ENCODE data around the gene SHOC2. TPM values are rescaled to one million over a fixed set of nuclear protein-coding genes. Genes with fewer than 3 reads are reported as not detected.

SHOC2 gene
- total and polyA plus RNA-seq, 7 donors, result 21.4 to 74.5 (median 52.5) TPM

DNA sequence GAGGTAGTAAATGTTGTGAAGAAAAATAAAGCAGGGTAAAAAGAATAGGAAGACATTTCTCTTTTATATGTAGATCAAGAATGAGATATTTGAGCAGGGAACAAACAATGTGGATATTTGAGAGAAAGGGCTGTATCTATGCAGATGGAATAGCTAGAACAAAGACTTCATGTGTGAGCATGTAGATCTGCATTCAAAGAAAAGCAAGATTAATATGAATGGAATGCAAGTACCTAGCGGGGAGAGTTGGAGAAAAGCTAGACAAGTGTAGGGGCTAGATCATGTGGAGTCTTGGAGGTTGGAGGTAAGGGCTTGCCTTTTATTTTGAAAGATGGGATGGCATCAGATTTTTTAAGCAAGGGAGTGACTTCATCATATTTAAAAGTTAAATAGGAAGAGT, 27.1 kb downstream of the SHOC2 start:
- 93 to 96% methylated on average over 1 of the region's 1 CpG for WGBS, 2 donors
- Histone ChIP-seq H3K9me3 (no peaks in the 10 kb centered on the region), H3K27ac (no peak overlapping the region), H3K4me1 (peaks cover 0 to 47% (median 33%) of the 10 kb centered on the region in 4 donors), H3K27me3 (no peaks in the 10 kb centered on the region), H3K4me3 (no peak overlapping the region), H3K36me3 (no peaks in the 10 kb centered on the region)
- no peak for DNase-seq
- intact Hi-C loops (cut with DNase I), result no loop called here
- no peak for TF ChIP-seq POLR2A (IDR thresholded peaks at IDR 0.05)
- TF ChIP-seq POLR2AphosphoS5 (IDR thresholded peaks at IDR 0.05), result no peak
- no peak for TF ChIP-seq EP300 (IDR thresholded peaks at IDR 0.05)
- TF ChIP-seq CTCF (IDR thresholded peaks at IDR 0.05), result no peak

DNA sequence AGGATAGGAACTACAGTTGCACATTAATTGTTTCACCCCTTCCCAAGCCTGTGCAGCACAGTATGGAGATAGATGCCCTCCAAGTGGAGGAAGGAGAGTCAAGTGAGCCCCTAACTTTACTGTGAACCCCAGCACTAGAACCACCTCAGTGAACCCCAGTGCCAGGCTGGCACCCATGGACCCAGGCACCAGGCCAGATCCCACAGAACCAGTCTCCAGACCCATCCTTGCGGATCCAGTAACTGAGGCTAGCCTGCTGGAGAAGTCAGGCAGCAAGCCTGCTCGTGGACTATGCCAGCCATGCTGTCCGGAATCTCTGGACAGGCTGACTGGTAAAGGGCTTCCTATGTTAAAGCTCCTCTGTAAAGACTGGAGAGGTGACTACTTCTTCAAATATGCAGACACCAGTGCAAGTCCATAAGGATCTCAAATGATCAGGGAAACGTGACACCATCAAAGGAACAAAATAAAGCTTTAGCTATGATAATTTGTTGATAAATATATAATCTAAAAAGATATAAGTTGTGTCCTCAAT, 27.7 kb downstream of the SHOC2 start:
- peaks cover 0 to 47% (median 33%) of the 10 kb centered on the region in 4 donors for H3K4me1 ChIP-seq
- H3K9me3 ChIP-seq, result no peaks in the 10 kb centered on the region
- intact Hi-C loops (cut with DNase I), result no loop called here
- no peak for DNase-seq
- H3K27me3 ChIP-seq, result no peaks in the 10 kb centered on the region
- H3K36me3 ChIP-seq, result no peaks in the 10 kb centered on the region
- no peak overlapping the region for H3K4me3 ChIP-seq
- no peak for TF ChIP-seq EP300 (IDR thresholded peaks at IDR 0.05)
- 83 to 86% methylated on average over 4 of the region's 4 CpGs for WGBS, 2 donors
- no peak overlapping the region for H3K27ac ChIP-seq

DNA sequence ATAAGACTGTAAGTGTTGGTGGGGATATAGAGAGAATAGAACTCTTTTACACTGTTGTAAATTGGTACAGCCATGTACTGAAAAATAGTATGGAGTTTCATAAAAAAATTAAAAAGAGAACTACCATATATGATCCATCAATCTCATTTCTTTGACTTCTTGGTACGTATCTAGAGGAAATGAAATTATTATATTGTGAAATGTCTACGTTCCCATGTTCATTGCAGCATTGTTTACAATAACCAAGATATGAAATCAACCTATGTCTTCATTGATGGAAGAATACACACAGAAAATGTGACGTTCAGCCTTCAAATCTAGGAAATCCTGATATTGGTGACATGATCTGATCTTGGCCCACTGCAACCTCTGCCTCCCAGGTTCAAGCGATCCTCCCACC, 32.0 kb downstream of the SHOC2 start:
- intact Hi-C loops (cut with DNase I), result no loop called here
- no peak overlapping the region for H3K4me3 ChIP-seq
- no peaks in the 10 kb centered on the region for H3K27me3 ChIP-seq
- H3K9me3 ChIP-seq, result no peaks in the 10 kb centered on the region
- WGBS, 2 donors, result 93 to 96% methylated on average over 4 of the region's 4 CpGs
- no peaks in the 10 kb centered on the region for H3K36me3 ChIP-seq
- TF ChIP-seq EP300 (IDR thresholded peaks at IDR 0.05) (no peak), POLR2A (IDR thresholded peaks at IDR 0.05) (no peak), CTCF (IDR thresholded peaks at IDR 0.05) (no peak), POLR2AphosphoS5 (IDR thresholded peaks at IDR 0.05) (no peak)
- peaks cover 0 to 21% (median 14%) of the 10 kb centered on the region in 4 donors for H3K4me1 ChIP-seq
- no peak overlapping the region for H3K27ac ChIP-seq
- no peak for DNase-seq

DNA sequence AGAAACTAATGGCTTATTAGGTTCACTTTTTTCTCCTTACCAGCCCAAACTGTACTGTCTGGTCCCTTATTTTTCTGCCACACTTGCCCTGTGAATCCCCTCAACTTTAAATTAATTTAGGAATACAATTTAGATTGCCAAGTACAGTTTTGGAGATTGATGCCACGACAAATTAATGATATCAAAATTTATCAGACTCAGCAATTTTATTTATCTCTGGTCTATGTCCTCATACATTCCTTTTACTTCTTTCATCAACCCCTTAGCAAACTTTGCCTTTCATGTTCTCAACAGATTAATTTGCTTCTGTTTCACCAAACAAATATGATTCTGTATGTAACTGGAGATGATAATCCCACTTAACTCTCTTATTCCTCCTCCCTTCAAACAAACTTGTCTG, 38.2 kb downstream of the SHOC2 start:
- intact Hi-C loops (cut with DNase I), result no loop called here
- Histone ChIP-seq H3K27ac (no peak overlapping the region), H3K36me3 (no peaks in the 10 kb centered on the region), H3K4me1 (peaks cover 0 to 44% (median 34%) of the 10 kb centered on the region in 4 donors), H3K4me3 (no peak overlapping the region), H3K9me3 (no peaks in the 10 kb centered on the region), H3K27me3 (no peaks in the 10 kb centered on the region)
- TF ChIP-seq POLR2A (IDR thresholded peaks at IDR 0.05), result no peak
- no peak for TF ChIP-seq EP300 (IDR thresholded peaks at IDR 0.05)
- TF ChIP-seq CTCF (IDR thresholded peaks at IDR 0.05), result no peak
- no peak for TF ChIP-seq POLR2AphosphoS5 (IDR thresholded peaks at IDR 0.05)
- DNase-seq, result no peak
- WGBS, 2 donors, result 88 to 97% methylated on average over 1 of the region's 1 CpG

- WGBS, 2 donors, result 56 to 65% methylated on average over 4 of the region's 4 CpGs
- no peak for DNase-seq
- H3K27ac ChIP-seq, result peak overlapping the region in 2 of 4 donors; percentile 29 to 36
- H3K27me3 ChIP-seq, result no peaks in the 10 kb centered on the region
- TF ChIP-seq POLR2A (IDR thresholded peaks at IDR 0.05) (no peak), POLR2AphosphoS5 (IDR thresholded peaks at IDR 0.05) (no peak), CTCF (IDR thresholded peaks at IDR 0.05) (no peak), EP300 (IDR thresholded peaks at IDR 0.05) (no peak)
- no peaks in the 10 kb centered on the region for H3K9me3 ChIP-seq
- H3K36me3 ChIP-seq, result no peaks in the 10 kb centered on the region
- intact Hi-C loops (cut with DNase I), result loop anchor here (5.0 kb wide), 1 partner anchor 638 kb away; no protein-coding TSS in a partner anchor
- no peak overlapping the region for H3K4me3 ChIP-seq
- peaks cover 0 to 64% (median 43%) of the 10 kb centered on the region in 4 donors for H3K4me1 ChIP-seq
These were observed 40.3 kb downstream of the SHOC2 start for GRCh38 chr10:110959379-110960332.
